NCI-H82 treated with DMSO at 0.1 percent for 48 hours (cell line): ENCODE measurements around the gene DUOX2.
"Not testable (repeated sequence)": the region's sequence is repeated elsewhere in the genome, so short reads cannot be mapped to it uniquely, and the experiment has no call there.

ENCODE experiments used
- DNase-seq: peaks from one replicate; lab custom pipeline; 2025; ENCODE audit not compliant: unreplicated experiment; lab: John Stamatoyannopoulos, UW

DUOX2 gene

GRCh38 chr15:45102226-45102625, 11.7 kb downstream of the DUOX2 start:
- no peak for DNase-seq

DNA sequence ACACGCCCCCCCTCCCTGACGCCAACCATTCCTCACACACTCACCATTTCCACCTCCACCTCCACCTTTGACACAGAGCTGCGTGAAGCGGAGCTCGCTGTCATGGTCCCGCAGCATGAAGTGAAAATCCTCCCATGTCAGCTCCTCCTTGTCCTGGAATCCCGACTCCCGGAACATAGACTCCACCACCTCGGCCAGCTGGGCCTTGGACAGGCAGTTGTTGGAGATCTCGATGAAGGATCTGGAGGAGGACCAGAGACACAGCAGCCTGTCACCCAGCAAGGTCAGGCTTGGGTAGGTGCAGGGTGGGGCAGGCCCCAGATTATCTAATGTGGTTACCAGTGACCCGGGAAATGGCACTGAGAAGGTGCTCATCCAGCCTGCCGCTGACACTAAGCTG, 12.2 kb downstream of the DUOX2 start:
- no peak for DNase-seq

DNA sequence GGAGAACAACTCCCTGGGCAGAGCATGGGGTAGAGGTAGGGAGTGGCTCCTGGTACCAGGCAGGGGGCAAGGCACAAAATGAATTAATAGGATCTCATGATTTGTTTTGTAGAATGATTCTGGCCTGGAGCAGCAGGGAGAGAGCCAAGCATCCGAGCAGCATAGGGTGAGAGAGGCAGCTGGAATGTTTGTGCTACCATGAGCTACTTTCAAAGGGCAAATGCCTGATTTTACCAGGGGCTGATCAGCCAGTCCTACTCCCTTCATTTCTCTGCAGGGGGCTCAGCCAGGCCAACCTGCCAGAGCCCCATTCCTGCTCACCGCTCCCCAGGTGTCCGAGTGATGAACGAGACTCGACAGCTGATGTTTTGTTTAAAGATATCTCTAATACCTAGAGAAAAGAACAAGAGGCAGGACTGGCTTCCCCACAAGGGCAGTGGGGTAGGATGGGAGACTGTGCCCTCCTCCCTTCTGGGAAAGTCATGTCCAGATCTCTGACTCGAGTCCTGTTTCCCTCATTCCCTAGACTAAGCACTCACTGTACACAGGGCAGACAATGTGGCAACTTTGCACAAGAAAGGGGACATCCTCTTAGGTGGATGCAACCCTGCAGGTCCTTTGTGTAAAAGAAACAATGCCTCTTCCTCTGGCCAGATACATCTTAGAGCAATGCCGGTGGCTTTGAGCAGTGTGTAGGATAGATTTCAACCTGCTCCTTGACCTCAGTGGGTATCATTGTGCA, 12.9 kb downstream of the DUOX2 start:
- DNase-seq = no peak

GRCh38 chr15:45099549-45100165, 14.3 kb downstream of the DUOX2 start:
- DNase-seq = no peak

DNA sequence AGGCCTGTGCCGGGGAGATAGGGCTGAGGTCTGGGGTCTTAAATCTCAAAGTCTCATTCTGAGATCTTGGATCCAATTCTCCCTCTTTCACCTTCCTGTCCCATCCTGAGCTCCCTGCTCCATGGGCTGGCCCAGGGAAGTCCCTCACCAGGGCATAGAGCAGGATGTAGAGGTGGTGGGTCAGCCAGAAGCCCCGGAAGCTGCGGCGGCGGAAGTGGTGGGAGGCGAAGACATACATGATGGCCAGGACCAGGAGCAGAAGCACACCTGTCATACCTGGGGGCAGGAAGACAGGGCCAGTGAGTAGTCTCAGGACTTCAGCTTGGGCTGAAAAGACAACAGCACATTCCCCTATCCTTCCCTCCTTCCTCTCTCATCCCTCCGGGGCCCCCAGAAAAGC, 16.5 kb downstream of the DUOX2 start:
- no peak for DNase-seq

GRCh38 chr15:45095661-45096060, 18.3 kb downstream of the DUOX2 start:
- no peak for DNase-seq

- DNase-seq = no peak
Measured at GRCh38 chr15:45094358-45094730, 19.6 kb downstream of the DUOX2 start.

- DNase-seq = no peak
Measured at GRCh38 chr15:45093622-45094357, 20.2 kb downstream of the DUOX2 start.

DNA sequence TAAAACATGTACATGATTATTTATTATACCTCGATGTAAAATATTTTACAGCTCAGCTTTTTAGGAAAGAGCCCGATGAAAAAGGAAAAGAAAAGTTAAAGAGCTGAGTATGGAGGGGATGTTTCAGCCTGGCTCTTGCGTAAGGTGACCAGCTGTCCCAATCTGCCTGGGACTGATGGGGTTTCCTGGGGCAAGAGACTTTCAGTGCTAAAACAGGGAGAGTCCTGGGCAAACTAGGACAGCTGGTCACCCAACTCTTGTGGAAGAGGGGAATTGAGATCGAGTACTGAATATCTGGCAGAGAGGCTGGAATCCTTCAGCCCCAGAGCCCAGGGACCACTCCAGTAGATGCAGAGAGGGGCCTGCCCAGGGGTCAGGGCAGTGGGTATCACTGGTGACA, 21.0 kb downstream of the DUOX2 start:
- DNase-seq = no peak

- DNase-seq = no peak
Measured at GRCh38 chr15:45091576-45091975, 22.4 kb downstream of the DUOX2 start.

GRCh38 chr15:45091161-45091560, 22.8 kb downstream of the DUOX2 start:
- no peak for DNase-seq

DNA sequence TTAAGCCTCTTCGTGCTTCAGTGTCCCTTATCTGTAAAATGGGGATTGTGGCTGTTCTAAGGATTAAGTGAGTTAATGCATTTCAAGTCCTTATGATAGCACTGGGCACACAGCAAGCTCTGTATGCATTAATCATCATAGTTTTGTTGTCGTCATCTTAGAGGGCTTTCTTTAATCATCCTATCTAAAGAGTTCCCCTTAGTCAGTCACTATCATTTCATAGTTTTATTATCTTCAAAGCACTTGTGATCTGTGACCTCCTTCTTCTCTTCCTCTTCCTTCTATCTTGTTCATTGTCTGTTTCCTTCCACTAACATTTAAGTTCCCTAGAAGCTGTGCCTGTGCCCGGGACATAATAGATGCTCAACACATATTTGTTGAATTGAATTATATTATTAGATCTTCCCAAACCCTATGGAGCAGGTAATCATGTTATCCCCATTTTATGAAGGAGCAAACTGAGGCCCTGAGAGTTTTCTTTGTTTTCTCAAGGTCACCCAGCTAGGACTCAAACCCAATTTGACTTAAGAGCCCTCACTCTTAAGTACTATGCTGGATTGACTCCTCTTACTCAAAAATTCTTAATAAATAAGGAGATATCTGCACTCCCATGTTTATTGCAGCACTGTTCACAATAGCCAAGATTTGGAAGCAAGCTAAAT, 24.1 kb downstream of the DUOX2 start:
- DNase-seq = no peak

DNA sequence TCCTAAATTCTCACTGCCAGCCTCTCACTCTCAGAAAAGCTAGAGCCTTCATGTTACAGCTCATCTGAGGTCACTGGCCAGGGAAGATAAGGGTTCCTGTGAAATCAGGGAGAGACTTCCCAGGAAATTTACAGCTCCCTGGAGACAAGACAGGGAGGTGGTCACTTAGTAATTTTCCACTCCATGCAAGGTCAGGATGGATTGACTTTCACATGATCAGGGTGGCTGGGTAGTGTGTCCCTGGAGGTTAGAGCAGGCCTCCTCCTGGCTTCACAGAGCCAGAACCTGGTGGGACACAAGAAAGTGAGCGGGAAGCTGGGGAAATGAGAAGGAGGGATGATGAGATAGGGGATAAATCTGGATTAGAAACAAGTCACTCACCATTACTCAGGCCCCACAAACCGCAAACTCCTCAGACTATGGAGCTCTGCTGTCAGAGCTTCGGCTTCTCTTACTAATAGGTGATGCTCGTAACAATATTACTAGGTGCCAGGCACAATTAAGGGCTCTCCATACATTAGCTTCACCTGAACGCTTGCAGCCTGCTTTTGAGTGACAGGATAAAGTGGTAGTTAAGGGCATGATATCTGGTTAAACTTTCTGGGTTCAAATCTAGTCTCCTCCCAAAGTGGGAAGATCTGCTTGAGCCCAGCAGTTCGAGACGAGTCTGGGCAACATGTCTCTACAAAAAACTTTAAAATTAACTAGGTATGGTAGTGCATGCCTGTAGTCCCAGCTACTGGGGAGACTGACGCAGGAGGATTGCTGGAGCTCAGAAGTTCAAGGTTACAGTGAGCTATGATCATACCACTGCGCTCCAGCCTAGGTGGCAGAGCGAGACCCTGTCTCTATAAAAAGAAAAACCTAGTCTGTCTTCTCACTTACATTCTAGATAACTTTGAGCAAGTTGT, 24.9 kb downstream of the DUOX2 start:
- DNase-seq = no peak

DNA sequence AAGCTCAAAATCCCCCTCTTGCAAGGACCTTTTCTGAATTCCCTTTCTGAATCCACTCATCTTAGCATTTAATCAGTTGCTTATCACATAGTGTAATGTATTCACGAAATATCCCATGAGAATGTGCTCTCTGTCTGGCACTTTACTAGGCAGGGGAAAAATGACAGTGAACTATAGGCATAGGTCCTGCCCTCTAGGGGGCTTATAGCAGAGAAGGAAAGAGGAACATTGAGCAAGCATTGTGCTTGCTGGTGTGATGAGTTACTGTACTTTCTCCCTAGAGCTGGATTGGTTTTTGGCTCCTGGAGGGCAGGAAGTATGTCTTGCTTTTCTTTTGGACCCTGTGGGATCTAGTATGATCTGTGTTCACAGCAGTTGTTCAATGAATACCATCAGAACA, 26.5 kb downstream of the DUOX2 start:
- DNase-seq = no peak

- no peak for DNase-seq
Measured at GRCh38 chr15:45084163-45084562, 29.8 kb downstream of the DUOX2 start.

GRCh38 chr15:45083223-45083622, 30.7 kb downstream of the DUOX2 start:
- DNase-seq = no peak

DNA sequence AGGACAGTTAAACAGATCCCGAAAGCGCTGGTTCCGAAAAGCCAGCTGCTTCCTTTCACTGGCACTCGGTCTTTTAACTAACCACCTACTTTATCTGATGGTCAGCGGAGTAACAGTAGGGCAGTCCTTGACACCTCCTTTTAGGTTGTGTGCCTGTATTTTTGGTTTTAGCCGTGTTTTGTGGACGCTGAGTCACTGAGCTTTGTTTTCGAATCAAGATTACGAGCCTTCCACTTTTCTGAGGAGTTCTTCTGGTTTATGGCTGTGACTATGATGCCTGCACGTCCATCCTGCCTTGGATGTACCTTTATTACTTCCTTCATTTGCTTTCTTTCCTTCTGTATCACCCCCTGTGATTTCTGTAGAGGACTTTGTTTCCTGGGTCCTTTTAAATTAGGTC, 31.6 kb downstream of the DUOX2 start:
- DNase-seq = not testable (repeated sequence)

DNA sequence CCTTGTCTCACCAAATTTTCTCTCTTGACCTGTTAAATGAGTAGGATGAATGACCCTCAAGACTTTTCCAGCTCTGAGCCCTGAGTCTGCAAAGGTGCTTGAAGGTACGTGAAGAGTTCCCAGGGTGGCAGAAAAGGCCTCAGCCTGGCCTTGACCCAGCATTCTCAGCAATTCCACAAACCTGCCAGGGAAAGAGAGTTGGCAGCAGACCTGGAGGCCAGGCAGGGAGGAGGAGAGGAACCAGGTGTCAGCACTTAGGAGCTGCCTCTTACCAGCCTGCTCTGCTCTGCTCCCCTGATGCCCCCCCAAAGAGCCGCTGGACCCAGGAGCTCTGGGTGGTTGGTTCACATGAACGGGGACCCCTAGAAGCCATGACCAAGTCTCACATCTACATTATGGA, 33.4 kb downstream of the DUOX2 start:
- not testable (repeated sequence) for DNase-seq

- DNase-seq = not testable (repeated sequence)
Measured at GRCh38 chr15:45079628-45080246, 34.2 kb downstream of the DUOX2 start.

- DNase-seq = not testable (repeated sequence)
Measured at GRCh38 chr15:45079201-45079600, 34.8 kb downstream of the DUOX2 start.
